PC-9 (cell line): Measurements from ENCODE around the gene INSYN1.

Source experiments
- EZH2 ChIP-seq: fragments of 200-600 bp; sonication (generic); IDR thresholded peaks from 2 replicates; pipeline ENCODE4 v1.8.0; 2017; ENCODE audit warnings: antibody characterized with exemption, low read depth
- TF ChIP-seq, protein P1 (sequence below): fragments of 200-600 bp; sonication (generic); conservative IDR thresholded peaks from 2 replicates; pipeline ENCODE4 v1.6.1; 2017; ENCODE audit warnings: mixed run types, antibody characterized with exemption, mild to moderate bottlenecking, moderate library complexity

GRCh38 chr15:73748730-73749129 lies 4.4 kb downstream of the INSYN1 start:
- TF ChIP-seq EZH2, result no peak
- TF ChIP-seq, protein P1, sequence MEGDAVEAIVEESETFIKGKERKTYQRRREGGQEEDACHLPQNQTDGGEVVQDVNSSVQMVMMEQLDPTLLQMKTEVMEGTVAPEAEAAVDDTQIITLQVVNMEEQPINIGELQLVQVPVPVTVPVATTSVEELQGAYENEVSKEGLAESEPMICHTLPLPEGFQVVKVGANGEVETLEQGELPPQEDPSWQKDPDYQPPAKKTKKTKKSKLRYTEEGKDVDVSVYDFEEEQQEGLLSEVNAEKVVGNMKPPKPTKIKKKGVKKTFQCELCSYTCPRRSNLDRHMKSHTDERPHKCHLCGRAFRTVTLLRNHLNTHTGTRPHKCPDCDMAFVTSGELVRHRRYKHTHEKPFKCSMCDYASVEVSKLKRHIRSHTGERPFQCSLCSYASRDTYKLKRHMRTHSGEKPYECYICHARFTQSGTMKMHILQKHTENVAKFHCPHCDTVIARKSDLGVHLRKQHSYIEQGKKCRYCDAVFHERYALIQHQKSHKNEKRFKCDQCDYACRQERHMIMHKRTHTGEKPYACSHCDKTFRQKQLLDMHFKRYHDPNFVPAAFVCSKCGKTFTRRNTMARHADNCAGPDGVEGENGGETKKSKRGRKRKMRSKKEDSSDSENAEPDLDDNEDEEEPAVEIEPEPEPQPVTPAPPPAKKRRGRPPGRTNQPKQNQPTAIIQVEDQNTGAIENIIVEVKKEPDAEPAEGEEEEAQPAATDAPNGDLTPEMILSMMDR, result no peak
